BE2C (cell line): ENCODE results near the gene CHST11.

Source experiments
- DNase-seq: peaks from one replicate; pipeline ENCODE4 v3.0.0-alpha.2; 2020
- H3K27me3 ChIP-seq: fragments of 250-450 bp; sonication (Bioruptor Pico); 2 replicates; pipeline ENCODE4 v1.5.1; 2020; ENCODE audit warnings: mild to moderate bottlenecking
- H3K36me3 ChIP-seq: fragments of 250-450 bp; sonication (Bioruptor Pico); 2 replicates; pipeline ENCODE4 v1.5.1; 2020; ENCODE audit warnings: mild to moderate bottlenecking
- H3K4me1 ChIP-seq: fragments of 250-450 bp; sonication (Bioruptor Pico); 2 replicates; pipeline ENCODE4 v1.5.1; 2020
- H3K4me3 ChIP-seq: 2 replicates; pipeline ENCODE4 v1.5.1; 2011; ENCODE audit warnings: low read depth, low read length
- H3K9me3 ChIP-seq: fragments of 250-450 bp; sonication (Bioruptor Pico); 2 replicates; pipeline ENCODE4 v1.5.1; 2020
- CTCF ChIP-seq: IDR thresholded peaks from 2 replicates; pipeline ENCODE4 v1.5.1; 2012; ENCODE audit warnings: mild to moderate bottlenecking, low read depth, low read length

Gene CHST11

GRCh38 chr12:104763168-104763805, 306.5 kb downstream of the CHST11 start:
- no peak for TF ChIP-seq CTCF
- H3K4me3 ChIP-seq = no peak overlapping the region
- DNase-seq = no peak
- H3K4me1 ChIP-seq = no peaks in the 10 kb centered on the region
- no peaks in the 10 kb centered on the region; the same call in 1 of the 2 replicates for H3K36me3 ChIP-seq
- H3K9me3 ChIP-seq = no peaks in the 10 kb centered on the region
- no peaks in the 10 kb centered on the region for H3K27me3 ChIP-seq

GRCh38 chr12:104764225-104765091, 307.7 kb downstream of the CHST11 start:
- no peak for TF ChIP-seq CTCF
- no peak for DNase-seq
- H3K4me1 ChIP-seq = no peaks in the 10 kb centered on the region
- H3K9me3 ChIP-seq = no peaks in the 10 kb centered on the region
- no peaks in the 10 kb centered on the region for H3K36me3 ChIP-seq
- no peak overlapping the region for H3K4me3 ChIP-seq
- H3K27me3 ChIP-seq = no peaks in the 10 kb centered on the region

GRCh38 chr12:104767261-104767660, 310.5 kb downstream of the CHST11 start:
- H3K9me3 ChIP-seq = no peaks in the 10 kb centered on the region
- no peaks in the 10 kb centered on the region for H3K27me3 ChIP-seq
- H3K36me3 ChIP-seq = no peaks in the 10 kb centered on the region
- no peaks in the 10 kb centered on the region for H3K4me1 ChIP-seq
- no peak for DNase-seq
- no peak for TF ChIP-seq CTCF
- H3K4me3 ChIP-seq = no peak overlapping the region

GRCh38 chr12:104768033-104768432, 311.3 kb downstream of the CHST11 start:
- DNase-seq = no peak
- H3K27me3 ChIP-seq = no peaks in the 10 kb centered on the region
- no peak for TF ChIP-seq CTCF

GRCh38 chr12:104769144-104769561, 312.4 kb downstream of the CHST11 start:
- Histone ChIP-seq H3K27me3 (no peaks in the 10 kb centered on the region), H3K36me3 (no peaks in the 10 kb centered on the region), H3K9me3 (no peaks in the 10 kb centered on the region), H3K4me3 (no peak overlapping the region), H3K4me1 (no peaks in the 10 kb centered on the region)
- no peak for DNase-seq
- no peak for TF ChIP-seq CTCF

More at GRCh38 chr12:104768033-104768432, 311.3 kb downstream of the CHST11 start:
- Histone ChIP-seq H3K4me1 (no peaks in the 10 kb centered on the region), H3K36me3 (no peaks in the 10 kb centered on the region), H3K4me3 (no peak overlapping the region), H3K9me3 (no peaks in the 10 kb centered on the region)

GRCh38 chr12:104772336-104772735, 315.6 kb downstream of the CHST11 start:
- H3K4me3 ChIP-seq = no peak overlapping the region
- no peaks in the 10 kb centered on the region for H3K4me1 ChIP-seq
- DNase-seq = no peak
- no peaks in the 10 kb centered on the region for H3K27me3 ChIP-seq
- H3K36me3 ChIP-seq = no peaks in the 10 kb centered on the region
- no peak for TF ChIP-seq CTCF
- no peaks in the 10 kb centered on the region for H3K9me3 ChIP-seq
